Fibroblast of lung (primary cell): Measurements from ENCODE around the gene UMAD1. TPM values are rescaled to one million over a fixed set of nuclear protein-coding genes. Genes with fewer than 3 reads are reported as not detected.

ENCODE experiments used
- DNase-seq, 2 donors: peaks; one replicate each; pipeline versions ENCODE4 v3.0.0 to v3.0.0-alpha.2; 2010; ENCODE audit warnings: low read depth in 2 of 2
- H2AFZ ChIP-seq: 2 replicates; pipeline ENCODE4 v1.5.1; 2012; ENCODE audit warnings: low read length, control low read depth, inconsistent platforms
- H3K27ac ChIP-seq: 2 replicates; pipeline ENCODE4 v1.5.1; 2011; ENCODE audit warnings: low read length, control low read depth; ENCODE audit not compliant: insufficient read depth
- H3K27me3 ChIP-seq: 2 replicates; pipeline ENCODE4 v1.5.1; 2011; ENCODE audit warnings: mild to moderate bottlenecking, low read length; ENCODE audit not compliant: control insufficient read depth, insufficient read depth
- H3K36me3 ChIP-seq: 2 replicates; pipeline ENCODE4 v1.5.1; 2011; ENCODE audit warnings: low read length; ENCODE audit not compliant: control insufficient read depth, insufficient read depth
- H3K4me1 ChIP-seq: 2 replicates; pipeline ENCODE4 v1.5.1; 2011; ENCODE audit warnings: low read length; ENCODE audit not compliant: control insufficient read depth, insufficient read depth; ENCODE audit errors: extremely low read depth
- H3K4me2 ChIP-seq: 2 replicates; pipeline ENCODE4 v1.5.1; 2011; ENCODE audit warnings: low read length, control low read depth; ENCODE audit not compliant: insufficient read depth; ENCODE audit errors: extremely low read depth
- H3K4me3 ChIP-seq, 4 experiments: fragments of 200-600 bp in 1 of 4; sonication (generic) in 1 of 4; replicated peaks in 1 of 4; 2 replicates each; pipeline ENCODE4 v1.5.1; 2011 to 2016; ENCODE audit warnings: low read length in 4 of 4, low read depth in 3 of 4, mild to moderate bottlenecking in 3 of 4, control low read depth in 2 of 4, inconsistent platforms in 1 of 4, mixed read lengths in 1 of 4; ENCODE audit not compliant: insufficient read depth in 1 of 4; ENCODE audit errors: control extremely low read depth in 1 of 4
- H3K79me2 ChIP-seq: 2 replicates; pipeline ENCODE4 v1.5.1; 2012; ENCODE audit warnings: mild to moderate bottlenecking, low read length, inconsistent platforms; ENCODE audit not compliant: control insufficient read depth, insufficient read depth
- H3K9ac ChIP-seq: 2 replicates; pipeline ENCODE4 v1.5.1; 2011; ENCODE audit warnings: mild to moderate bottlenecking, low read length, control low read depth; ENCODE audit not compliant: insufficient read depth
- H3K9me3 ChIP-seq: 2 replicates; pipeline ENCODE4 v1.5.1; 2012; ENCODE audit warnings: low read depth, low read length; ENCODE audit not compliant: control insufficient read depth, insufficient read depth
- H4K20me1 ChIP-seq: 2 replicates; pipeline ENCODE4 v1.5.1; 2011; ENCODE audit warnings: low read length; ENCODE audit not compliant: control insufficient read depth, insufficient read depth; ENCODE audit errors: extremely low read depth
- CTCF ChIP-seq, 2 donors: IDR thresholded peaks in 1 of 2; conservative IDR thresholded peaks in 1 of 2; 1 replicate in 1 of 2; 2 replicates in 1 of 2; pipeline ENCODE4 v1.5.1; 2011 to 2012; ENCODE audit warnings: low read length in 2 of 2, control low read depth in 1 of 2, inconsistent platforms in 1 of 2, low read depth in 1 of 2, mild to moderate bottlenecking in 1 of 2
- EZH2 ChIP-seq: IDR thresholded peaks from 2 replicates; pipeline ENCODE4 v1.5.1; 2012; ENCODE audit warnings: low read length, control low read depth, mild to moderate bottlenecking; ENCODE audit errors: missing control alignments
- polyA plus RNA-seq, 2 donors: library from polyadenylated mRNA; depleted of rRNA in 1 of 2; stranded (reverse) in 1 of 2; unstranded in 1 of 2; fragments of >200 nt; gene quantifications; 2 replicates each; pipeline ENCODE4 v1.2.1, GENCODE V29; 2011 to 2012; ENCODE audit warnings: missing spikeins in 1 of 2
- total RNA-seq: library from RNA; depleted of rRNA; stranded (reverse); fragments of >200 nt; gene quantifications from 2 replicates; pipeline ENCODE4 v1.2.1, GENCODE V29; 2014

Gene UMAD1
- total and polyA plus RNA-seq, 2 donors (not counting 1 experiment from before 2014, with no cell fraction given) = 12.4 to 19.8 TPM

GRCh38 chr7:7613210-7613609 lies 27.3 kb upstream of the UMAD1 start:
- H3K9me3 ChIP-seq = no peaks in the 10 kb centered on the region
- no peak overlapping the region for H3K9ac ChIP-seq
- no peak overlapping the region for H3K4me2 ChIP-seq
- H3K79me2 ChIP-seq = no peaks in the 10 kb centered on the region
- H3K4me1 ChIP-seq = no peaks in the 10 kb centered on the region
- no peaks in the 10 kb centered on the region for H4K20me1 ChIP-seq
- no peak for TF ChIP-seq EZH2
- no peak for TF ChIP-seq CTCF (conservative IDR thresholded peaks at IDR 0.05 in 1 of 2, IDR thresholded peaks at IDR 0.05 in 1 of 2; ENCODE audit: low read depth in 1 of 2, low read length in 2 of 2)
- no peaks in the 10 kb centered on the region for H3K36me3 ChIP-seq
- no peak for DNase-seq
- H2AFZ ChIP-seq = no peak overlapping the region
- H3K27ac ChIP-seq = no peak overlapping the region
- H3K4me3 ChIP-seq = no peak overlapping the region
- H3K27me3 ChIP-seq = no peaks in the 10 kb centered on the region

GRCh38 chr7:7614018-7614741 lies 26.4 kb upstream of the UMAD1 start:
- Histone ChIP-seq H3K4me3 (no peak overlapping the region), H4K20me1 (no peaks in the 10 kb centered on the region), H3K27me3 (no peaks in the 10 kb centered on the region), H3K27ac (no peak overlapping the region), H3K4me1 (no peaks in the 10 kb centered on the region), H3K9ac (no peak overlapping the region), H3K9me3 (no peaks in the 10 kb centered on the region), H3K79me2 (no peaks in the 10 kb centered on the region), H3K36me3 (no peaks in the 10 kb centered on the region), H3K4me2 (no peak overlapping the region), H2AFZ (no peak overlapping the region)
- no peak for DNase-seq
- no peak for TF ChIP-seq EZH2

GRCh38 chr7:7617550-7617949 lies 23.0 kb upstream of the UMAD1 start:
- H3K79me2 ChIP-seq = no peaks in the 10 kb centered on the region
- H4K20me1 ChIP-seq = no peaks in the 10 kb centered on the region
- H3K4me3 ChIP-seq = no peak overlapping the region
- no peak overlapping the region for H3K4me2 ChIP-seq
- no peaks in the 10 kb centered on the region for H3K9me3 ChIP-seq
- H2AFZ ChIP-seq = no peak overlapping the region
- H3K27ac ChIP-seq = no peak overlapping the region
- no peaks in the 10 kb centered on the region for H3K27me3 ChIP-seq
- no peaks in the 10 kb centered on the region for H3K4me1 ChIP-seq
- no peak overlapping the region for H3K9ac ChIP-seq
- no peaks in the 10 kb centered on the region for H3K36me3 ChIP-seq
- TF ChIP-seq EZH2 (no peak), CTCF (conservative IDR thresholded peaks at IDR 0.05 in 1 of 2, IDR thresholded peaks at IDR 0.05 in 1 of 2; ENCODE audit: low read depth in 1 of 2, low read length in 2 of 2) (no peak)
- DNase-seq = no peak
